Psoas muscle (tissue), 8 donors: ENCODE measurements around the gene GTPBP4. TPM values are rescaled to one million over a fixed set of nuclear protein-coding genes. Genes with fewer than 3 reads are reported as not detected.

Experiments used
- ATAC-seq, 4 donors: fragments of 200-7000 bp; cut with Tn5 transposase; one replicate each; pipeline ENCODE4 v1.9.1; 2020; ENCODE audit warnings: moderate library complexity in 3 of 4, mild to moderate bottlenecking in 2 of 4
- DNase-seq, 2 donors: peaks; one replicate each; pipeline ENCODE4 v3.0.0-alpha.2; 2020
- H3K27ac ChIP-seq: fragments of 200-600 bp; one replicate; pipeline ENCODE4 v1.8.0; 2022
- H3K27me3 ChIP-seq, 3 donors: fragments of 200-600 bp in 1 of 3; one replicate each; pipeline versions ENCODE4 v1.6.1 to v1.8.0; 2013 to 2022; ENCODE audit warnings: low read length in 2 of 3, mild to moderate bottlenecking in 2 of 3, moderate library complexity in 1 of 3; ENCODE audit not compliant: insufficient read depth in 3 of 3
- H3K36me3 ChIP-seq, 2 donors: fragments of 200-600 bp in 1 of 2; one replicate each; pipeline versions ENCODE4 v1.6.1 to v1.8.0; 2013 to 2022; ENCODE audit warnings: low read depth in 1 of 2, mild to moderate bottlenecking in 1 of 2, moderate library complexity in 1 of 2; ENCODE audit not compliant: insufficient read depth in 1 of 2
- H3K4me1 ChIP-seq: fragments of 200-600 bp; one replicate; pipeline ENCODE4 v1.8.0; 2022
- H3K4me3 ChIP-seq: fragments of 200-600 bp; one replicate; pipeline ENCODE4 v1.8.0; 2022; ENCODE audit warnings: mild to moderate bottlenecking
- H3K9me3 ChIP-seq: fragments of 200-600 bp; one replicate; pipeline ENCODE4 v1.8.0; 2022
- WGBS, 3 donors: extraction: QIAGEN DNeasy Blood & Tissue Kit; methylation state at CpG; one replicate each; pipeline versions ENCODE4 v1.1.6 to v1.1.7; 2013; 5-methylcytosine and 5-hydroxymethylcytosine counted together
- intact Hi-C, 2 donors: fragments of 100-400 bp; cut with DNase I; formaldehyde crosslinking; loops; one replicate each; pipeline versions ENCODE4 v1.11.0 to v1.14.2; 2022
- polyA plus RNA-seq, 3 donors: library from polyadenylated mRNA; stranded (reverse); fragments of 200-250 nt; gene quantifications; one replicate each; pipeline ENCODE4 v1.2.3, GENCODE V29; 2013
- total RNA-seq, 4 donors: library from RNA; stranded (reverse); fragmentation: NEBNext Ultra II Directional in 2 of 4; extraction: Animal tissue kit (Norgen Biotek cat#: 25700) in 2 of 4; gene quantifications; one replicate each; pipeline versions ENCODE4 v1.2.1 to v1.2.4, GENCODE V29; 2021 to 2023
- TF ChIP-seq, protein P1 (sequence below): fragments of 200-600 bp; IDR thresholded peaks from one replicate; pipeline ENCODE4 v1.8.0; 2022; ENCODE audit warnings: antibody characterized with exemption
- donor health status: healthy with polysubstance abuse.
- donor health status: DM: no; HTN: no; CAD: no; lungs with moderate emphysema.
- donor health status: Bipolar disorder and iron deficiency.
- donor health status: healthy.
- donor health status: DM: yes; HTN: yes; CAD: no.
- donor health status: DM: no; HTN: no; CAD: no.
- donor health status: DM: no; HTN: no; CAD: no.
- donor health status: DM: yes; HTN: yes; CAD: no.

The GTPBP4 gene
- total and polyA plus RNA-seq, 7 donors = 36.3 to 134 (median 70.2) TPM

DNA sequence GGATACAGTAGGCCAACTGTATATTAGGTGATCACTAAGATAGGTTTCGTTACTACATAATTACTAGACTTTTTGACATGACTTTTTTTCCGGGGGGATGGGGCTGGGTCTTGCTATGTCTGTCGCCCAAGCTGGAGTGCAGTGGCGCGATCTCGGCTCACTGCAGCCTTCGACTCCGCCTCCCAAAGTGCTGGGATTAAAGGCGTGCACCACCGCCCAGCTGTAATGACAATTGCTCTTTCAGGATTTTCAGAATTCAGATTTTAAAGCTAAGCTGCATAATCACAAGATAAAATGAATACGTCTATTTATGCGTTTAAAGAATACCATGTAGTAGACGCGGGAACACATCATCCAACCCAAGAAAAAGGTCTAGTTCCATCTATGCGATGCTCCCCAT lies 59.7 kb downstream of the GTPBP4 start:
- H3K27ac ChIP-seq = peak overlapping the region; percentile 98
- intact Hi-C loops = loop anchor here in 1 of 2 donors (5.0 kb wide), 1 partner anchor 176 kb away; no protein-coding TSS in a partner anchor

DNA sequence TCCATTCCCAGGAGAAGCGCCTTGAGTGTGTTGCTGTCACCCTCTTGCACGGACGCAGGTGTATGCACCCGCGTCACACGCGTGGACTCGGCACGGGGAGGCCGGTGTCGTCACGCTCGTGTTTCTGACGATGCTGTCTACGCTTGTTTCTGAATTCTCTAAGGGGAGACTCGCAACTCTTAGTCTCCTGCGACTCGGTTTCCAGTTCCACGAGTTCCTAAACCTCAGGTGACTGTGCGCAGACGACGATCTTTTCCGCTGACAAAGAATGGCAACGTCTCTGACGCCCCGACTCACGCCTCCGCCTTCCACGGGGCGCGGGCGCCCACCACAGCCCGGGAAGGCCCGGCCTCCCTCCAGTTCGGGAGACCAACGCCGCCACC lies 60.1 kb downstream of the GTPBP4 start:
- no peaks in the 10 kb centered on the region for H3K9me3 ChIP-seq
- DNase-seq = peak; percentile 46 to 65
- peak overlapping the region; percentile 98 for H3K27ac ChIP-seq
- intact Hi-C loops = loop anchor here in 1 of 2 donors (5.0 kb wide), 1 partner anchor 176 kb away; no protein-coding TSS in a partner anchor
- peaks cover 49% of the 10 kb centered on the region for H3K4me1 ChIP-seq
- TF ChIP-seq, protein P1, sequence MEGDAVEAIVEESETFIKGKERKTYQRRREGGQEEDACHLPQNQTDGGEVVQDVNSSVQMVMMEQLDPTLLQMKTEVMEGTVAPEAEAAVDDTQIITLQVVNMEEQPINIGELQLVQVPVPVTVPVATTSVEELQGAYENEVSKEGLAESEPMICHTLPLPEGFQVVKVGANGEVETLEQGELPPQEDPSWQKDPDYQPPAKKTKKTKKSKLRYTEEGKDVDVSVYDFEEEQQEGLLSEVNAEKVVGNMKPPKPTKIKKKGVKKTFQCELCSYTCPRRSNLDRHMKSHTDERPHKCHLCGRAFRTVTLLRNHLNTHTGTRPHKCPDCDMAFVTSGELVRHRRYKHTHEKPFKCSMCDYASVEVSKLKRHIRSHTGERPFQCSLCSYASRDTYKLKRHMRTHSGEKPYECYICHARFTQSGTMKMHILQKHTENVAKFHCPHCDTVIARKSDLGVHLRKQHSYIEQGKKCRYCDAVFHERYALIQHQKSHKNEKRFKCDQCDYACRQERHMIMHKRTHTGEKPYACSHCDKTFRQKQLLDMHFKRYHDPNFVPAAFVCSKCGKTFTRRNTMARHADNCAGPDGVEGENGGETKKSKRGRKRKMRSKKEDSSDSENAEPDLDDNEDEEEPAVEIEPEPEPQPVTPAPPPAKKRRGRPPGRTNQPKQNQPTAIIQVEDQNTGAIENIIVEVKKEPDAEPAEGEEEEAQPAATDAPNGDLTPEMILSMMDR = no peak
- no peaks in the 10 kb centered on the region for H3K27me3 ChIP-seq
- H3K36me3 ChIP-seq = peaks cover 3 to 31% of the 10 kb centered on the region in 2 donors
- WGBS, 3 donors = 0 to 1% (median 0%) methylated on average over 36 to 37 of the region's 37 CpGs
- H3K4me3 ChIP-seq = peak overlapping the region; percentile 89
- peak; percentile 1 to 30 (median 26) for ATAC-seq

More for the DNA sequence above, 59.7 kb downstream of the GTPBP4 start:
- Histone ChIP-seq H3K4me1 (peaks cover 53% of the 10 kb centered on the region), H3K4me3 (peak overlapping the region; percentile 89), H3K36me3 (peaks cover 0 to 31% of the 10 kb centered on the region in 2 donors), H3K9me3 (no peaks in the 10 kb centered on the region), H3K27me3 (no peaks in the 10 kb centered on the region)
- DNase-seq = no peak
- no peak for ATAC-seq
- 3 to 4% (median 3%) methylated on average over 15 of the region's 15 CpGs for WGBS, 3 donors
- TF ChIP-seq, protein P1 = no peak

DNA sequence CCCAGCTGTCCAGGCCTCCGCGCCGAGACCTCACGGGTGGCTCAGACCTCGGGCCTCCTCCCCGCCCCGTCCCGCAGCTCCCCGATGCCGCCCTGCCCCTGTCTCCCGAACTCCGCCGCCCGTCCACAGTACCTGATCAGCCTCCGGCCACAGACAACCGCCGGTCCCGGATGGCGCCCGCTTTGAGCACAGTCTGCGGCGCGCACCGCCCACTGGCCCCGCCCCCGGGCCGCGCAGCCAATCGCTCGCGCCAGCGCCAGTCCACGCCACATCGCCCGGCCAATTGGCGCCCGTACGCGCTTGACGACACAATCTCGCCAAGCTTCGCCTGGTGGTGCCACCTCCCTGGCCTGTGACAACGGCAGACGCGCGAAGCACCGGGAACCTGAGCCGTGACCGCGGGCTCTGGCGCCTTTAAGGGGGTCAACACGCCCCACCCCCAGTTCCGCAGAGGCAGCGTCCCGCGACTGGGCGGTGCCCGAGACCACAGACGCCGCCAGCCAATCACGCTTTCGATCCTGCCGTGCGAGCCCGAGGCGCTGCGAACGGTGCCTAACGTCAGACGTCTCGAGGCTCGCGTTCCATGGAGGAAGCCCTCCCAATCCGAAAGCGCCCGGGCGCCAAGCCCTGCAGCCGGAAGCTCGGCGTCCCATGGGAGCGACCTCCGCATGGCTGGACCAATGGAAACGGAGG lies 60.6 kb downstream of the GTPBP4 start, which contains the start of gene IDI1:
IDI1 (minus strand) TSS at position 388 of the 693 bp plus-strand sequence; CDS start at position 272, 116 bp downstream.
- no peaks in the 10 kb centered on the region for H3K9me3 ChIP-seq
- H3K4me1 ChIP-seq = peaks cover 47% of the 10 kb centered on the region
- TF ChIP-seq, protein P1 = no peak
- WGBS, 3 donors = 0 to 1% (median 1%) methylated on average over 62 to 83 of the region's 83 CpGs
- peaks cover 3 to 31% of the 10 kb centered on the region in 2 donors for H3K36me3 ChIP-seq
- DNase-seq (peak; percentile 97 to 99), ATAC-seq (peak; percentile 88 to 91 (median 90))
- peak within 1 kb of the TSS; percentile 98 for H3K27ac ChIP-seq
- H3K27me3 ChIP-seq = no peaks in the 10 kb centered on the region
- H3K4me3 ChIP-seq = peak within 1 kb of the TSS; percentile 89
- intact Hi-C loops = loop anchor here in 1 of 2 donors (5.0 kb wide), 1 partner anchor 177 kb away; no protein-coding TSS in a partner anchor

DNA sequence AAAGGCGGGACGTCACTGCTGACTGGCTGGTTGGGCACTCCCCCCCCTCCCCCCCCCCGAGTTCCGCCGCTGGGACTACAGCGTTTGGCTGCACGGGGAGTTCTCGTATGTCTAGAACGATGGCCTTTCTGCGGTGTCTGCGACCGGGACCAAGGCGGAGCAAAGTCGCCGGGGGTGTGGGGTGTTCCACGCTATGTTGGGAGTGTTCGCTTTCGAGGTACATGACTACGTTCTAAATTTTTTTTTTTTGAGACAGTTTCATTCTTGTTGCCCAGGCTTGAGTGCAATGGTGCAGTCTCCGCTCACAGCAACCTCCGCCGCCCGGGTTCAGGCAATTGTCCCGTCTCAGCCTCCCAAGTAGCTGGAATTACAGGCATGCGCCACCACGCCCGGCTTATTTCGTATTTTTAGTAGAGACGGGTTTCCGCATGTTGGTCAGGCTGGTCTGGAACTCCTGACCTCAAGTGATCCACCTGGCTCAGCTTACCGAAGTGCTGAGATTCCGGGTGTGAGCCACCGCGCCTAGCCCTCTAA lies 61.3 kb downstream of the GTPBP4 start:
- intact Hi-C loops = loop anchor here in 1 of 2 donors (5.0 kb wide), 1 partner anchor 177 kb away; no protein-coding TSS in a partner anchor
- no peaks in the 10 kb centered on the region for H3K27me3 ChIP-seq
- WGBS, 3 donors = 0 to 1% (median 0%) methylated on average over 27 to 34 of the region's 34 CpGs
- H3K4me1 ChIP-seq = peaks cover 47% of the 10 kb centered on the region
- peak overlapping the region; percentile 98 for H3K27ac ChIP-seq
- peak overlapping the region; percentile 89 for H3K4me3 ChIP-seq
- peak in 1 of 4 donors; percentile 2 for ATAC-seq
- no peaks in the 10 kb centered on the region for H3K9me3 ChIP-seq
- H3K36me3 ChIP-seq = peaks cover 3 to 37% of the 10 kb centered on the region in 2 donors
- TF ChIP-seq, protein P1 = no peak
- no peak for DNase-seq
